ENCODE results near the gene MRPS24. TPM values are rescaled to one million over a fixed set of nuclear protein-coding genes. Genes with fewer than 3 reads are reported as not detected.

The MRPS24 gene
- total and polyA plus RNA-seq, 10 of the 15 experiments (the other 5 are each of a cell fraction or from before 2014, with no cell fraction given) = 27.6 to 164 (median 106) TPM

- Histone ChIP-seq H4K20me1 (ENCODE audit: control insufficient read depth, insufficient read depth) (no peaks in the 10 kb centered on the region), H3K27me3 (replicated peaks in 1 of 2; ENCODE audit: control insufficient read depth in 2 of 2, insufficient read depth in 2 of 2, low read length in 1 of 2) (no peaks in the 10 kb centered on the region), H3K9ac (ENCODE audit: control insufficient read depth, insufficient read depth, low read length) (no peak overlapping the region), H3K79me2 (ENCODE audit: control insufficient read depth, insufficient read depth, low read length) (no peaks in the 10 kb centered on the region), H3K36me3 (ENCODE audit: control insufficient read depth in 2 of 2, insufficient read depth in 2 of 2, low read length in 1 of 2) (no peaks in the 10 kb centered on the region), H3K4me1 (ENCODE audit: control insufficient read depth, insufficient read depth, low read length) (peaks cover 10% of the 10 kb centered on the region; the same call in 1 of the 2 replicates), H2AFZ (ENCODE audit: control insufficient read depth, low read depth, low read length) (no peak overlapping the region), H3K4me3 (no peak overlapping the region), H3K4me2 (ENCODE audit: control insufficient read depth, insufficient read depth) (peak overlapping the region; percentile 13; the same call in 1 of the 2 replicates), H3K27ac (ENCODE audit: control insufficient read depth, insufficient read depth) (no peak overlapping the region), H3K9me3 (replicated peaks; ENCODE audit: control insufficient read depth, insufficient read depth, low read length) (no peaks in the 10 kb centered on the region; the same call in 2 of the 3 replicates)
- POLR2A ChIA-PET = no interaction called here
- ATAC-seq (peak; percentile 96), DNase-seq (ENCODE audit: low read depth, low spot score) (peak; percentile 45), FAIRE-seq (peak; percentile 88)
- in situ Hi-C loops (cut with MboI) (no loop called here), intact Hi-C loops (cut with micrococcal nuclease; ENCODE audit: unreplicated experiment) (no loop called here)
- RAD21 ChIA-PET (ENCODE audit: unreplicated experiment) = no interaction called here
- no TSS peak for BruUV-seq (replicated peaks)
- SMC1A ChIA-PET (ENCODE audit: uncharacterized antibody, unreplicated experiment) = no interaction called here
- CTCF ChIA-PET = interaction anchor here (0.9 to 3.4 kb wide), 2 partner anchors 11 to 144 kb away, joined by 3 to 16 read pairs; no protein-coding TSS in a partner anchor
- 76% methylated on average over 5 of the region's 5 CpGs for WGBS (ENCODE audit: insufficient coverage, insufficient replicate concordance, low lambda C conversion rate, missing lambda C conversion rate)
- TF ChIP-seq NKRF (conservative IDR thresholded peaks at IDR 0.05) = no peak
- no peak for TF ChIP-seq USF1 (IDR thresholded peaks at IDR 0.05; ENCODE audit: borderline replicate concordance, extremely low read length, insufficient read depth, low read depth, low read length)
- no peak for TF ChIP-seq TAF1 (IDR thresholded peaks at IDR 0.05; ENCODE audit: borderline replicate concordance, low read depth, low read length)
- no peak for TF ChIP-seq TCF12 (IDR thresholded peaks at IDR 0.05; ENCODE audit: low read depth, low read length)
- no peak for TF ChIP-seq POU2F2 (IDR thresholded peaks at IDR 0.05; ENCODE audit: borderline replicate concordance, low read depth, low read length)
- TF ChIP-seq CHD1 (IDR thresholded peaks at IDR 0.05; ENCODE audit: low read depth, low read length) = no peak
- no peak for TF ChIP-seq PML (IDR thresholded peaks at IDR 0.05; ENCODE audit: low read length)
- TF ChIP-seq E2F8 (IDR thresholded peaks at IDR 0.05; ENCODE audit: low read depth, partially characterized antibody) = no peak
- no peak for TF ChIP-seq CHD4 (IDR thresholded peaks at IDR 0.05)
- TF ChIP-seq GATAD2B (conservative IDR thresholded peaks at IDR 0.05; ENCODE audit: low read depth) = no peak
- peak in 1 of 2 experiments; percentile 39; a peak in 2 of 4 replicates for TF ChIP-seq BHLHE40 (IDR thresholded peaks at IDR 0.05; ENCODE audit: borderline replicate concordance in 1 of 2, low read depth in 2 of 2, low read length in 1 of 2)
- TF ChIP-seq IKZF2 (IDR thresholded peaks at IDR 0.05) = peak; percentile 16 to 22; a peak in 1 of 4 replicates
- no peak for TF ChIP-seq MAX (IDR thresholded peaks at IDR 0.05; ENCODE audit: low read depth, low read length)
- no peak for TF ChIP-seq E2F4 (IDR thresholded peaks at IDR 0.05; ENCODE audit: low read depth, low read length)
- TF ChIP-seq KAT2A (conservative IDR thresholded peaks at IDR 0.05; ENCODE audit: control insufficient read depth, low read depth, low read length) = no peak
- no peak for TF ChIP-seq ZNF622 (IDR thresholded peaks at IDR 0.05)
Observed at GRCh38 chr7:43850348-43851116, 18.8 kb downstream of the MRPS24 start.

All from GM12878 (cell line).